Keratinocyte (primary cell): ENCODE measurements around the gene SEC14L2. TPM values are rescaled to one million over a fixed set of nuclear protein-coding genes. Genes with fewer than 3 reads are reported as not detected.

ENCODE experiments used
- DNase-seq: peaks from one replicate; pipeline ENCODE4 v3.0.0-alpha.2; 2011; ENCODE audit warnings: low read depth, missing footprints, low spot score
- FAIRE-seq: peaks from 2 replicates; lab custom pipeline; 2011; peaks lifted over from hg19 to GRCh38; lab: Jason Lieb, UNC
- H2AFZ ChIP-seq: 2 replicates; pipeline ENCODE4 v1.6.0; 2012; ENCODE audit warnings: low read length, control low read depth, inconsistent platforms; ENCODE audit not compliant: control insufficient read depth
- H3K27ac ChIP-seq: 2 replicates; pipeline ENCODE4 v1.5.1; 2011; ENCODE audit warnings: low read length; ENCODE audit not compliant: control insufficient read depth, insufficient read depth
- H3K27me3 ChIP-seq: 3 replicates; pipeline ENCODE4 v1.6.0; 2011; ENCODE audit warnings: low read length; ENCODE audit not compliant: control insufficient read depth, insufficient read depth; ENCODE audit errors: extremely low read depth
- H3K36me3 ChIP-seq, 2 experiments: 2 replicates in 1 of 2; 3 replicates in 1 of 2; pipeline ENCODE4 v1.5.1; 2011; ENCODE audit warnings: low read length in 2 of 2, mild to moderate bottlenecking in 1 of 2; ENCODE audit not compliant: control insufficient read depth in 2 of 2, insufficient read depth in 2 of 2; ENCODE audit errors: extremely low read depth in 1 of 2
- H3K4me1 ChIP-seq: 3 replicates; pipeline ENCODE4 v1.5.1; 2011; ENCODE audit warnings: low read length; ENCODE audit not compliant: control insufficient read depth, insufficient read depth; ENCODE audit errors: extremely low read depth
- H3K4me2 ChIP-seq: 3 replicates; pipeline ENCODE4 v1.6.0; 2011; ENCODE audit warnings: low read depth, low read length; ENCODE audit not compliant: control insufficient read depth, insufficient read depth; ENCODE audit errors: extremely low read depth
- H3K4me3 ChIP-seq, 3 experiments: fragments of 200-600 bp in 1 of 3; sonication (generic) in 1 of 3; 2 replicates in 2 of 3; 3 replicates in 1 of 3; pipeline ENCODE4 v1.5.1; 2011 to 2016; ENCODE audit warnings: low read length in 3 of 3, mild to moderate bottlenecking in 3 of 3, control low read depth in 2 of 3, inconsistent platforms in 1 of 3, low read depth in 1 of 3, mixed read lengths in 1 of 3, mixed run types in 1 of 3, moderate library complexity in 1 of 3; ENCODE audit not compliant: control insufficient read depth in 2 of 3, insufficient read depth in 2 of 3; ENCODE audit errors: extremely low read depth in 1 of 3
- H3K79me2 ChIP-seq: 2 replicates; pipeline ENCODE4 v1.6.0; 2012; ENCODE audit warnings: low read length; ENCODE audit not compliant: control insufficient read depth, insufficient read depth
- H3K9ac ChIP-seq: 3 replicates; pipeline ENCODE4 v1.6.0; 2011; ENCODE audit warnings: low read length; ENCODE audit not compliant: control insufficient read depth, insufficient read depth; ENCODE audit errors: extremely low read depth
- H3K9me1 ChIP-seq: 3 replicates; pipeline ENCODE4 v1.6.0; 2011; ENCODE audit warnings: low read length; ENCODE audit not compliant: control insufficient read depth, insufficient read depth; ENCODE audit errors: extremely low read depth
- H3K9me3 ChIP-seq: 2 replicates; pipeline ENCODE4 v1.5.1; 2012; ENCODE audit warnings: low read depth, low read length; ENCODE audit not compliant: control insufficient read depth
- H4K20me1 ChIP-seq: 3 replicates; pipeline ENCODE4 v1.6.0; 2011; ENCODE audit warnings: low read length; ENCODE audit not compliant: control insufficient read depth, insufficient read depth; ENCODE audit errors: extremely low read depth
- EZH2 ChIP-seq: IDR thresholded peaks from one replicate; pipeline ENCODE4 v1.6.1; 2012; ENCODE audit warnings: inconsistent platforms, mild to moderate bottlenecking, low read length, moderate library complexity
- dilution Hi-C: fragments of 300-500 bp; cut with MboI; formaldehyde crosslinking; loops from one replicate; pipeline ENCODE4 v1.7.0; 2020; ENCODE audit warnings: low sequenced_read_pairs; ENCODE audit not compliant: extremely low pct_ligation_motif_present
- polyA plus RNA-seq, 5 experiments: library from polyadenylated mRNA; depleted of rRNA in 3 of 5; stranded (reverse) in 3 of 5; stranded (forward) in 1 of 5; unstranded in 1 of 5; fragments of >200 nt; gene quantifications; 1 replicate in 1 of 5; 2 replicates in 3 of 5; 3 replicates in 1 of 5; pipeline versions ENCODE4 v1.2.1 to v1.2.3, GENCODE V29; 2011 to 2012; ENCODE audit warnings: missing spikeins in 2 of 5, low read depth in 1 of 5, low replicate concordance in 1 of 5
- TF ChIP-seq, protein P1 (sequence below), 3 experiments: IDR thresholded peaks in 1 of 3; conservative IDR thresholded peaks in 1 of 3; optimal IDR thresholded peaks in 1 of 3; 2 replicates in 2 of 3; 3 replicates in 1 of 3; pipeline versions ENCODE3 to v1.5.1; 2011; ENCODE audit warnings: low read length in 3 of 3, mild to moderate bottlenecking in 3 of 3, moderate library complexity in 2 of 3, control low read depth in 1 of 3, inconsistent platforms in 1 of 3; ENCODE audit not compliant: insufficient read depth in 2 of 3; ENCODE audit errors: extremely low read depth in 1 of 3

SEC14L2 gene
- polyA plus RNA-seq, 1 donor (not counting 4 experiments of a cell fraction or from before 2014, with no cell fraction given), result 103 TPM

DNA sequence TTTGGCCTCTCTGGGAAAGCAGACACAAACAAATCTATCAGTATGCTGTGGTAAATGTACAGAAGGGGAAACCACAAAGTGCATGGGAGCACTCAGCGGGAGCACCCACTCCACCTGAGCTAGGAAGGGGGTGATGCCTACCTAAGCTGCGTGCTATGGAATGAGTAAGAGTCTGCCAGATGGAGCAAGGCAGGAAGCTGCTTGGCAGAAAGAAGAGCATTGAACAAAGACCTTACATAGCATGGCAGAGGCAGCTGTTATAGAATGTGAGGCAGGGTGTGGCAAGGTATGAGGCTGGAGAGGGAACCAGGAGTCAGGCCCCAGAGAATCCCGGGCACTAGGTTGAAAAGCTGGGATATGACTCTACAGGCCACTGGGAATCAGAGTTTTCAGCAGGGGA lies 15.0 kb downstream of the SEC14L2 start:
- peaks cover 46% of the 10 kb centered on the region for H3K4me1 ChIP-seq
- dilution Hi-C loops, result no loop called here

GRCh38 chr22:30413001-30413400 lies 16.2 kb downstream of the SEC14L2 start:
- TF ChIP-seq, protein P1, sequence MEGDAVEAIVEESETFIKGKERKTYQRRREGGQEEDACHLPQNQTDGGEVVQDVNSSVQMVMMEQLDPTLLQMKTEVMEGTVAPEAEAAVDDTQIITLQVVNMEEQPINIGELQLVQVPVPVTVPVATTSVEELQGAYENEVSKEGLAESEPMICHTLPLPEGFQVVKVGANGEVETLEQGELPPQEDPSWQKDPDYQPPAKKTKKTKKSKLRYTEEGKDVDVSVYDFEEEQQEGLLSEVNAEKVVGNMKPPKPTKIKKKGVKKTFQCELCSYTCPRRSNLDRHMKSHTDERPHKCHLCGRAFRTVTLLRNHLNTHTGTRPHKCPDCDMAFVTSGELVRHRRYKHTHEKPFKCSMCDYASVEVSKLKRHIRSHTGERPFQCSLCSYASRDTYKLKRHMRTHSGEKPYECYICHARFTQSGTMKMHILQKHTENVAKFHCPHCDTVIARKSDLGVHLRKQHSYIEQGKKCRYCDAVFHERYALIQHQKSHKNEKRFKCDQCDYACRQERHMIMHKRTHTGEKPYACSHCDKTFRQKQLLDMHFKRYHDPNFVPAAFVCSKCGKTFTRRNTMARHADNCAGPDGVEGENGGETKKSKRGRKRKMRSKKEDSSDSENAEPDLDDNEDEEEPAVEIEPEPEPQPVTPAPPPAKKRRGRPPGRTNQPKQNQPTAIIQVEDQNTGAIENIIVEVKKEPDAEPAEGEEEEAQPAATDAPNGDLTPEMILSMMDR (optimal IDR thresholded peaks at IDR 0.05 in 1 of 3, IDR thresholded peaks at IDR 0.05 in 1 of 3, conservative IDR thresholded peaks at IDR 0.05 in 1 of 3; ENCODE audit: extremely low read depth in 1 of 3, insufficient read depth in 2 of 3, low read length in 3 of 3), result no peak
- TF ChIP-seq EZH2, result no peak
- H3K4me2 ChIP-seq, result no peak overlapping the region

More for the DNA sequence above, 15.0 kb downstream of the SEC14L2 start:
- Histone ChIP-seq H3K9ac (peak overlapping the region; percentile 24), H3K9me1 (no peaks in the 10 kb centered on the region), H3K9me3 (no peaks in the 10 kb centered on the region), H3K4me3 (no peak overlapping the region), H3K27ac (peak overlapping the region; percentile 57), H4K20me1 (peaks cover 4% of the 10 kb centered on the region), H3K4me2 (no peak overlapping the region), H3K36me3 (peaks cover 42 to 69% of the 10 kb centered on the region in 2 experiments), H3K27me3 (no peaks in the 10 kb centered on the region), H3K79me2 (peaks cover 3% of the 10 kb centered on the region), H2AFZ (no peak overlapping the region)
- FAIRE-seq, result peak; percentile 99
- peak; percentile 82 for DNase-seq
- TF ChIP-seq, protein P1 (optimal IDR thresholded peaks at IDR 0.05 in 1 of 3, IDR thresholded peaks at IDR 0.05 in 1 of 3, conservative IDR thresholded peaks at IDR 0.05 in 1 of 3; ENCODE audit: extremely low read depth in 1 of 3, insufficient read depth in 2 of 3, low read length in 3 of 3), result no peak
- TF ChIP-seq EZH2, result no peak

More at GRCh38 chr22:30413001-30413400, 16.2 kb downstream of the SEC14L2 start:
- Histone ChIP-seq H3K4me1 (peaks cover 45% of the 10 kb centered on the region), H3K27ac (peak overlapping the region; percentile 18), H3K79me2 (peaks cover 3% of the 10 kb centered on the region), H3K9me1 (no peaks in the 10 kb centered on the region), H4K20me1 (peaks cover 4% of the 10 kb centered on the region), H3K36me3 (peaks cover 42 to 72% of the 10 kb centered on the region in 2 experiments), H3K9ac (no peak overlapping the region), H3K27me3 (no peaks in the 10 kb centered on the region), H3K9me3 (no peaks in the 10 kb centered on the region), H3K4me3 (no peak overlapping the region), H2AFZ (no peak overlapping the region)
- no peak for DNase-seq
- no peak for FAIRE-seq
- dilution Hi-C loops, result no loop called here
